HG02610 (cell line): Measurements from ENCODE around the gene QPRT.
"Not testable (repeated sequence)": the region's sequence is repeated elsewhere in the genome, so short reads cannot be mapped to it uniquely, and the experiment has no call there.

Source experiments
- ATAC-seq: cut with Tn5 transposase; IDR thresholded peaks from one replicate; pipeline ENCODE4 v1.9.1; 2021; ENCODE audit warnings: mild to moderate bottlenecking, moderate library complexity; ENCODE audit not compliant: unreplicated experiment

QPRT gene

DNA sequence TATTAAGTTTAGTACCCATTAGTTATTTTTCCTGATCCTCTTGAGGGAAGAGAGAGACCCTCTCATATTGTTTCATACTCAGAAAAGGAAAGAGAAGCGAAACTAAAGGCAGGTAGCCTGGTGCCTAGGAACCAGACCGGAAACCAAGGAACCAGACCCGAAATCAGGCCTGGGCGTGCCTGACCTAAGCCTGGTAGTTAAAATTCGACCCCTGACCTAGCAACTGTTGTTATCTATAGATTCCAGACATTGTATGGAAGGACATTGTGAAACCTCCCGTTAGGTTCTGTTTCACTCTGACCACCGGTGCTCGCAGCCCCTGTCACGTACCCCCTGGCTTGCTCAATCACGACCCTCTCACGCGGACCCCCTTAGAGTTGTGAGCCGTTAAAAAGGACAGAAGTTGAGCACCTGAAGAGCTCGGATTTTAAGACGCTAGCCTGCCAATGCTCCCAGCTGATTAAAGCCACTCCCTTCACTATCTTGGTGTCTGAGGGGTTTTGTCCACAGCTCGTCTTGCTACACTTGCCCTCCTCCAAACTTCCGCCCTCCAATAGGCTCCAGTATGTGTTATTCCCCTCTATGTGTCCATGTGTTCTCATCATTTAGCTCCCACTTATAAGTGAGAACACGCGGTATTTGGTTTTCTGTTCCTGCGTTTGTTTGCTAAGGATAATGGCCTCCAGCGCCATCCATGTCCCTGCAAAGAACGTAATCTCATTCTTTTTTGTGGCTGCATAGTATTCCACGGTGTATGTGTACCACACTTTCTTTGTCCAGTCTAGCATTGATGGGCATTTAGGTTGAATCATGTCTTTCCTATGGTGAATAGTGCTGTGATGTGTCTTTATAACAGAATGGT, 10.7 kb downstream of the QPRT start:
- not testable (repeated sequence) for ATAC-seq

DNA sequence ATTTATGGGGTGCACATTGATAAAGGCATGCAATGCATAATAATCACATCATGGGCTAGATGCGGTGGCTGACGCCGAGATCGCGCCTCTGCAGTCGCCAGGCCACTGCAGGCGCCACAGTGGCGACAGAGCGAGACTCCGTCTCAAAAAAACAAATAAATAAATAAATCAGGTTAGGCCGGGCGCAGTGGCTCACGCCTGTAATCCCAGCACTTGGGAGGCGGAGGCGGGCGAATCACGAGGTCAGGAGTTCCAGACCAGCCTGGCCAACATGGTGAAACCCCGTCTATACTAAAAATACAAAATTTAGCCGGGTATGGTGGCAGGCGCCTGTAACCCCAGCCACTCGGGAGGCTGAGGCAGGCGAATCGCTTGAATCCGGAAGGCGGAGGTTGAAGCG, 13.6 kb downstream of the QPRT start:
- not testable (repeated sequence) for ATAC-seq

- ATAC-seq, result no peak
Observed at GRCh38 chr16:29694384-29695195, 15.6 kb downstream of the QPRT start.

DNA sequence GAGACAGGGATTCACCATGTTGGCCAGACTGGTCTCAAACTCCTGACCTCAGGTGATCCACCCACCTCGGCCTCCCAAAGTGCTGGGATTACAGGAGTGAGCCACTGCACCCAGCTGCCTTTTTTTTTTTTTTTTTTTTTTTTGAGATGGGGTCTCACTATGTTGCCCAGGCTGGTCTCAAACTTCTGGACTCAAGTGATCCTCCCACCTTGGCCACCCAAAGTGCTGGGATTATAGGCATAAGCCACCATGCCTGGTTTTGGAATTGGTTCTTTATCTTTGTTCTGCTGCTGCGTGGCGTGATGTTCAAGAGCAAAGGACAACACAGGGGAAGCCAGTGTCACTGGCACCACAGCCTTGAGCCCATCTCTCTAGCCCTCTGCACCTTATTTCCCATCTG, 16.7 kb downstream of the QPRT start:
- not testable (repeated sequence) for ATAC-seq

DNA sequence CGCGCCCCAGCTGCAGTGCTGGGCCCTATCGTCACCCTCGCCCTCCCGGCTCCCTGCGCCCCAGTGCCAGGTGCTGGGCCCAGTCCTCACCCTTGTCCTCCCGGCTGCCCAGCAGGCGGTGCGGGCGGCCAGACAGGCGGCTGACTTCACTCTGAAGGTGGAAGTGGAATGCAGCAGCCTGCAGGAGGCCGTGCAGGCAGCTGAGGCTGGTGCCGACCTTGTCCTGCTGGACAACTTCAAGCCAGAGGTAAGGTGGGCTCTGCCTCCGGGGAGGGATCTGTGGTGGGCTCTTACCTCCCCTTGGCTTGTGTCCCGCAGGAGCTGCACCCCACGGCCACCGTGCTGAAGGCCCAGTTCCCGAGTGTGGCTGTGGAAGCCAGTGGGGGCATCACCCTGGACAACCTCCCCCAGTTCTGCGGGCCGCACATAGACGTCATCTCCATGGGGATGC, 17.9 kb downstream of the QPRT start:
- no peak for ATAC-seq

GRCh38 chr16:29697391-29697790, 18.4 kb downstream of the QPRT start:
- ATAC-seq, result no peak

- ATAC-seq, result no peak
Observed at GRCh38 chr16:29698042-29698441, 19.1 kb downstream of the QPRT start.

GRCh38 chr16:29698484-29699323, 19.7 kb downstream of the QPRT start:
- ATAC-seq, result no peak

GRCh38 chr16:29699324-29700219, 20.6 kb downstream of the QPRT start:
- no peak for ATAC-seq

- no peak for ATAC-seq
Observed at GRCh38 chr16:29700253-29700987, 21.4 kb downstream of the QPRT start.

GRCh38 chr16:29701214-29701555, 22.2 kb downstream of the QPRT start:
- ATAC-seq, result no peak

DNA sequence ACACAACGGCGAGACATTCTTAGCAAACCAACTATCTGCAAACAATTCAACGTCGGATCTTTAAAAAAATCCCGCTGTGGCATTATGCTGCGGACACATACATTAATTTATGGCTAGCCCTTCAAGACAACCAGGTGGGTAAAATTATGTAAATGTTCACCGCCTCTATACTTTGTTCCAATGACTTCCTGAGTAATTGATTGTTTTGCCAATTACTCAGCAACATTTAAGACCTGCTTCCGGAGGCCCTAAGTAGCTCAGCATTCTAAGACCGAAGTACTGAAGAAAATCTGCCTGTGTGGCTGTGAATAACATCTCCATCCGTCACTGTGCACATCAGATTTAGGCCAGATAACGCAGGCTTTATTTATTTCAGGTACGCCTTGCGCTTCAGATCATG, 23.3 kb downstream of the QPRT start:
- peak; percentile 16 for ATAC-seq

DNA sequence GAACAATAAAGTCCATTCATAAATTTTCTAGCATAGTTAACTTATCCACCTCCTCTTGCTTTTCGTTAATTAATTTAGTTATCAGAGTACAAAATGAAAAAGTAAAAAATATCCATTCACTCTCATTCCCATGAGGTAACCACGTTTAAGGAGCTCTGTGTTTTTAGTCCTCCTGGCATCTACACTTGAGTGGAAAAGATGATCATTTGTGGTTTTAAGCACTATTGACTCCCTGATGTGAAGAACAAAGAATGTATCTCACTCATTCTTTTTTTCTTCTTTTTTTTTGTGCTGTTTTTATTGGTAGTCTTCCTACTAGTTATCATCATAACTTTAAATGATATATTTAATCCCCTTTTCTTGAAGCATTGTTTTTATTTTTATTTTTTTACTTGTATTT, 26.1 kb downstream of the QPRT start:
- ATAC-seq, result no peak

- not testable (repeated sequence) for ATAC-seq
Observed at GRCh38 chr16:29707160-29707559, 28.2 kb downstream of the QPRT start.

- ATAC-seq, result no peak
Observed at GRCh38 chr16:29708917-29709600, 30.1 kb downstream of the QPRT start.

DNA sequence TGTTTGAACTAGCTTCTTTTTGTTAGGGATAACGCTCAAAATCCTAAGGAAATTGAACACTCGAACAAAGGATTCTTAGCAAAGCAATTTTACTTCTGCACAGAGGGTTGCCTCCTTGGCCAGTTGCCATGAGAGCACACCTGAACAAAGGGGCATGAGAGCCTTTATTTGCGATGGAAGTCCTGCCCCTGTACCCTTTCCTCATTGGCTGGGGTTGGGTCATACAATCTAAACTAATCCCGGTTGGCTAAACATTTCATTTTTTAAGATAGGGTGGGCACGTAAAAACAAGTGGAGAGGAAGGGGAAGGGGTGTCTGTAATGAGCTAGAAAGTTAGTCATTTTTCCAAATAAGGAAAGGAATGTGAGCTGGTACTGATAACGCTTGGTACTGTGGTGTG, 30.7 kb downstream of the QPRT start:
- ATAC-seq, result not testable (repeated sequence)

DNA sequence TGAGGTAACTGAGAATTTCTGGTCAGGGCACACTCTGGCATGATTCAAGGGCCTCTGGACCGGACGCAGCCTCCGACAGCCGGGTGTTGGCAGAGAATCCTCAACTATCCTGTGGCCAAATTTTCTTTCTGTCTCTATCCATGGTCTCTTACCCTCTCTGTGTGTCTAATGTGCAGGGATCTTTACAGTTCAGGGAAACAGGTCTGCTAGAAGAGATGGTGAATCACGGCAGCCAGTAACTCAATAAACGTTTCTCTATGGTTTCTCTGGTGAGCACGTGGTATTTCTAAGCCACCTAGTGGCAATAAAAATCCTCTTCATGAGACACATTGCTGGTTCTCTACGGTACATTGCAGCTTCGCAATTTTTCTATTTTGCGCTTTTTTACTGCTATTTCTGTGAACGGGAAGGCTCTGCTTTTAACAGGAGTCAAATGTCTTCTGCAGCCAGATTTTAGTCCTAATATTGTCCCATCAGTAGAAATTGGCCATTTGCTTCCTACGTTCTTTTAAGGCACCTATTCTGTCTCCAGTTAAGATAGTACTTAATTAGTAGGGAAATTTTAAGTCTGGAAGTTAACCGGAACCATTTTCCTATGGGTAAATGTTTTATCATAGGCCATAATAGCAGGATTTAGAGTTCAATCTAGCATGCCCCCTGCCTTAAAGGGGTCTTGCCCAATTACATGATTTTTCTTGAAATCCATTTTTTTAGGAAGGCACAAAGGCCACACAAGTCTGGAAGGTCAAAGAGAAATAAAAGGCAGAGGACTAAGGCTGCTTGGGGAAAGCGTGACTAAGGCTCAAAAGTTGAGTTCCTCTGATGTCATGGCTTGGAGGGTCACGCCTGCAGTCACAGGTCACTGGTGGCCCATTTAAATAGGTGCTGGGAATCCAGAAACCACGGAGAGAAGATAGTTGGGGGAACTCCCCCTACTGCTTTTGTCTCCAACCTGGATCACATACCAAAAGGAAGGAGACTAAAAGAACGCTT, 31.5 kb downstream of the QPRT start:
- ATAC-seq, result no peak

DNA sequence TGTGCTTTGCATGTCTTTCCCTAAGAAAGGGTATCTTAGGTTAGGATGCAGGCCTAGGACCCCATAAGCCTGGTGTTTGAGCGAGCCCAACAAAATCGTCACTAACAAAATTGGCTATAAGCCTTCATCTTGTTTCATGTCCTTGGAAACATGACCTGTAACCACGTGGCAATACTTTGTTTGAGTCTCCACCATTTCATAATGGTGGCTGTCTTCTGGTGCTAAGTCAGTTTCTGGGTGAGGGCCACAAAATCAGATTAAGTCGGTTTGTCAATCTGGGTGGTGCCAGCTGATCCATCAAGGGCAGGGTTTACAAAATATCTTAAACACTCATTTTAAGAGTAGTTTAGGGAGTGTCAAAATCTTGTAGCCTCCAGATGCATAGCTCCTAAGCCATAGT, 33.8 kb downstream of the QPRT start:
- ATAC-seq, result no peak
